ENCODE results near the gene GRIK4.

DNA sequence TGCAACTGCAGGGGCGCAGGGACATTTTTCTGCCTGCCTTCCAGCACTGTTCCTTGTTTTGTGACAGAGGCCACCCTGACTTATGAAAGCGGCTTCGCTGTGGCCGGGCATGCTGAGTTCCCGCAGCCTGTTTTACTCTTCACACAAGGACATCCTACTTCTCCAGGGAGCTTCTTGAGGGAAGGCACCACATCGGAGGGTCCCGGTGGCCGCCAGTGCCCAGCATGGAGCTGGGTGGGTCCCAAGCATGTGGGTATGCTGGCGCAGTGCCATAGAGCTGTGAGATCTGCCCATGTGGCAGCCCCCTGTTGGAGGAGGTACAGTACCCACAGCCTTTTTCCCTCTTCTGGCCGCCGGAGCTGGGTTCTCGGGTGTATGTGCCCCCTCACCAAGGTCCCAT is 136.1 kb downstream of the GRIK4 start:
- no peak for TF ChIP-seq FOXA1 (IDR thresholded peaks at IDR 0.05; ENCODE audit: borderline replicate concordance)
- no peak for TF ChIP-seq FOS (IDR thresholded peaks at IDR 0.05; ENCODE audit: extremely low read depth, insufficient read length)
- TF ChIP-seq, protein P1, sequence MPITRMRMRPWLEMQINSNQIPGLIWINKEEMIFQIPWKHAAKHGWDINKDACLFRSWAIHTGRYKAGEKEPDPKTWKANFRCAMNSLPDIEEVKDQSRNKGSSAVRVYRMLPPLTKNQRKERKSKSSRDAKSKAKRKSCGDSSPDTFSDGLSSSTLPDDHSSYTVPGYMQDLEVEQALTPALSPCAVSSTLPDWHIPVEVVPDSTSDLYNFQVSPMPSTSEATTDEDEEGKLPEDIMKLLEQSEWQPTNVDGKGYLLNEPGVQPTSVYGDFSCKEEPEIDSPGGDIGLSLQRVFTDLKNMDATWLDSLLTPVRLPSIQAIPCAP (CRISPR knock-in tag; IDR thresholded peaks at IDR 0.05; ENCODE audit: borderline replicate concordance), result no peak

All from K562 (cell line).